ENCODE results near the gene KMT5C.

- TF ChIP-seq, protein P1, sequence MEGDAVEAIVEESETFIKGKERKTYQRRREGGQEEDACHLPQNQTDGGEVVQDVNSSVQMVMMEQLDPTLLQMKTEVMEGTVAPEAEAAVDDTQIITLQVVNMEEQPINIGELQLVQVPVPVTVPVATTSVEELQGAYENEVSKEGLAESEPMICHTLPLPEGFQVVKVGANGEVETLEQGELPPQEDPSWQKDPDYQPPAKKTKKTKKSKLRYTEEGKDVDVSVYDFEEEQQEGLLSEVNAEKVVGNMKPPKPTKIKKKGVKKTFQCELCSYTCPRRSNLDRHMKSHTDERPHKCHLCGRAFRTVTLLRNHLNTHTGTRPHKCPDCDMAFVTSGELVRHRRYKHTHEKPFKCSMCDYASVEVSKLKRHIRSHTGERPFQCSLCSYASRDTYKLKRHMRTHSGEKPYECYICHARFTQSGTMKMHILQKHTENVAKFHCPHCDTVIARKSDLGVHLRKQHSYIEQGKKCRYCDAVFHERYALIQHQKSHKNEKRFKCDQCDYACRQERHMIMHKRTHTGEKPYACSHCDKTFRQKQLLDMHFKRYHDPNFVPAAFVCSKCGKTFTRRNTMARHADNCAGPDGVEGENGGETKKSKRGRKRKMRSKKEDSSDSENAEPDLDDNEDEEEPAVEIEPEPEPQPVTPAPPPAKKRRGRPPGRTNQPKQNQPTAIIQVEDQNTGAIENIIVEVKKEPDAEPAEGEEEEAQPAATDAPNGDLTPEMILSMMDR (IDR thresholded peaks at IDR 0.05; ENCODE audit: low read depth, low read length): no peak
- TF ChIP-seq POLR2A (IDR thresholded peaks at IDR 0.05; ENCODE audit: extremely low read depth, insufficient read length): no peak
Observed at GRCh38 chr19:55314396-55314795, 25.3 kb upstream of the KMT5C start.
